GM12878 (cell line): ENCODE data around the gene OSBPL5.

Source experiments
- POLR2A ChIP-seq: IDR thresholded peaks from 2 replicates; pipeline ENCODE4 v1.6.1; 2011; ENCODE audit warnings: low read depth, mild to moderate bottlenecking, low read length
- TF ChIP-seq, protein P1 (sequence below): IDR thresholded peaks from 2 replicates; pipeline ENCODE4 v1.6.1; 2012; ENCODE audit warnings: low read depth, low read length, improper control_type of control experiment
- TF ChIP-seq, protein P2 (sequence below), 3 experiments: IDR thresholded peaks in 2 of 3; conservative IDR thresholded peaks in 1 of 3; 2 replicates each; pipeline ENCODE4 v1.5.1; 2011; ENCODE audit warnings: low read depth in 3 of 3, low read length in 3 of 3, mild to moderate bottlenecking in 3 of 3, control low read depth in 2 of 3, moderate library complexity in 2 of 3, inconsistent platforms in 1 of 3, mixed read lengths in 1 of 3; ENCODE audit not compliant: control insufficient read depth in 2 of 3, insufficient read depth in 1 of 3; ENCODE audit errors: extremely low read depth in 1 of 3

DNA sequence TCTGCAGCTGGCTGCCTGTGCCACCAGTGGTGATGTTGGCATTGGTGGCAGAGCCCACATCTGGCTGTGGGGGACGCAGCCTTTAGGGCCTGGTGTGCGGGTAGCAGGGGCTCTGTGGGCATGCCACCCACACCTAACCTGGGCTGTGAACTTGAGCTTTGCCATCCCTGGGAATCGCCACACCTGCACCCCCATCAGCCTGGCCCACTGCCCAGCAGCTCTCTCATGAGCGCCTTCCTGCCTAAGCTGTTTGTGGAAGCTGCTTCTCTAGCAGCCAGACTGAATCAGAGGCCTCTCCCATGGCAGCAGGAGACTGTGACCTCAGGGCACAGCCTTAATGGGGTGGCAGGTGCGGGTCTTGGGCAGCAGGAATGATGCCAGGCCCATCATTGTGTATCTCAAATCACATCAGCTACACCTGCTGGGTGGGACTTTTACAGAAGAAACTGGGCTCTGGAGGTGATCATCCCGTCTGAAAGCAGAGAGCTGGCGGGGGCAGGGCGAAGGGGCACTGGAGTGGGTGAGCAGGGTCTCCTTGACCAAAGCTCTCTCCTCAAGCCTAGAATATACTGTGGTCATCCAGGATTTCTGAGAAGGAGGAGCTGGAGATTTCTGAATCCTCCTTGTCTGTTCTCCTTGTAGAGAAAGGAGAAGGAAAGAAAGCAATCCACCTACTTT lies 90.1 kb downstream of the OSBPL5 start:
- TF ChIP-seq POLR2A = no peak
- TF ChIP-seq, protein P1, sequence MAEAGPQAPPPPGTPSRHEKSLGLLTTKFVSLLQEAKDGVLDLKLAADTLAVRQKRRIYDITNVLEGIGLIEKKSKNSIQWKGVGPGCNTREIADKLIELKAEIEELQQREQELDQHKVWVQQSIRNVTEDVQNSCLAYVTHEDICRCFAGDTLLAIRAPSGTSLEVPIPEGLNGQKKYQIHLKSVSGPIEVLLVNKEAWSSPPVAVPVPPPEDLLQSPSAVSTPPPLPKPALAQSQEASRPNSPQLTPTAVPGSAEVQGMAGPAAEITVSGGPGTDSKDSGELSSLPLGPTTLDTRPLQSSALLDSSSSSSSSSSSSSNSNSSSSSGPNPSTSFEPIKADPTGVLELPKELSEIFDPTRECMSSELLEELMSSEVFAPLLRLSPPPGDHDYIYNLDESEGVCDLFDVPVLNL = no peak
- TF ChIP-seq, protein P2, sequence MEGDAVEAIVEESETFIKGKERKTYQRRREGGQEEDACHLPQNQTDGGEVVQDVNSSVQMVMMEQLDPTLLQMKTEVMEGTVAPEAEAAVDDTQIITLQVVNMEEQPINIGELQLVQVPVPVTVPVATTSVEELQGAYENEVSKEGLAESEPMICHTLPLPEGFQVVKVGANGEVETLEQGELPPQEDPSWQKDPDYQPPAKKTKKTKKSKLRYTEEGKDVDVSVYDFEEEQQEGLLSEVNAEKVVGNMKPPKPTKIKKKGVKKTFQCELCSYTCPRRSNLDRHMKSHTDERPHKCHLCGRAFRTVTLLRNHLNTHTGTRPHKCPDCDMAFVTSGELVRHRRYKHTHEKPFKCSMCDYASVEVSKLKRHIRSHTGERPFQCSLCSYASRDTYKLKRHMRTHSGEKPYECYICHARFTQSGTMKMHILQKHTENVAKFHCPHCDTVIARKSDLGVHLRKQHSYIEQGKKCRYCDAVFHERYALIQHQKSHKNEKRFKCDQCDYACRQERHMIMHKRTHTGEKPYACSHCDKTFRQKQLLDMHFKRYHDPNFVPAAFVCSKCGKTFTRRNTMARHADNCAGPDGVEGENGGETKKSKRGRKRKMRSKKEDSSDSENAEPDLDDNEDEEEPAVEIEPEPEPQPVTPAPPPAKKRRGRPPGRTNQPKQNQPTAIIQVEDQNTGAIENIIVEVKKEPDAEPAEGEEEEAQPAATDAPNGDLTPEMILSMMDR (IDR thresholded peaks at IDR 0.05 in 2 of 3, conservative IDR thresholded peaks at IDR 0.05 in 1 of 3; ENCODE audit: control insufficient read depth in 2 of 3, extremely low read depth in 1 of 3, insufficient read depth in 1 of 3, low read depth in 3 of 3, low read length in 3 of 3) = no peak
